HCT116 (cell line): ENCODE data around the gene PDE8A. TPM values are rescaled to one million over a fixed set of nuclear protein-coding genes. Genes with fewer than 3 reads are reported as not detected.

Experiments
- ATAC-seq: fragments of 200-7000 bp; cut with Tn5 transposase; 2 replicates; pipeline ENCODE4 v1.9.1; 2020; ENCODE audit warnings: mild to moderate bottlenecking, moderate library complexity
- BruUV-seq: library from RNA; stranded (reverse); fragments of 400-500 nt; replicated peaks from 2 replicates; lab custom pipeline; 2021; lab: Mats Ljungman, UMichigan
- CTCF ChIA-PET: fragments of 300-600 bp; sonication (Branson Sonifier 250); formaldehyde crosslinking; loops from one replicate; lab custom pipeline; 2021; ENCODE audit warnings: antibody characterized with exemption; lab: Charles Lee
- POLR2A ChIA-PET: fragments of 300-600, 350-600 bp; sonication (Branson Sonifier 250); formaldehyde crosslinking; loops from one replicate; lab custom pipeline; 2021; ENCODE audit warnings: antibody characterized with exemption; lab: Charles Lee
- RAD21 ChIA-PET, 2 experiments: fragments of 300-600 bp; sonication (Branson Sonifier 250); formaldehyde crosslinking; loops; one replicate each; lab custom pipeline; 2023; ENCODE audit warnings: low total read pairs in 2 of 2; ENCODE audit not compliant: uncharacterized antibody in 2 of 2, unreplicated experiment in 2 of 2, low non-redundant PET in 1 of 2; lab: Charles Lee
- DNase-seq: peaks from one replicate; pipeline ENCODE4 v3.0.0-alpha.2; 2010; ENCODE audit warnings: low read depth, low spot score
- H2AFZ ChIP-seq: fragments of 200-600 bp; shearing (Covaris generic), sonication (generic); 2 replicates; pipeline ENCODE4 v1.6.1; 2017; ENCODE audit warnings: low read depth, mixed run types, mixed read lengths, antibody characterized with exemption, low read length; ENCODE audit not compliant: poor library complexity, severe bottlenecking
- H3K27ac ChIP-seq: 2 replicates; pipeline ENCODE4 v1.5.1; 2012; ENCODE audit warnings: low read depth, low read length
- H3K27me3 ChIP-seq: fragments of 200-600 bp; sonication (generic); 2 replicates; pipeline ENCODE4 v1.6.1; 2016; ENCODE audit warnings: mixed run types, low read length, mixed read lengths; ENCODE audit not compliant: insufficient read depth
- H3K36me3 ChIP-seq, 2 experiments: fragments of 200-500 bp in 1 of 2; fragments of 200-600 bp in 1 of 2; sonication (Bioruptor generic) in 1 of 2; sonication (generic) in 1 of 2; 2 replicates each; pipeline versions ENCODE4 v1.5.1 to v1.6.1; 2014 to 2016; ENCODE audit warnings: low read length in 2 of 2, inconsistent platforms in 1 of 2, mixed read lengths in 1 of 2, mixed run types in 1 of 2; ENCODE audit not compliant: insufficient read depth in 2 of 2, control insufficient read depth in 1 of 2
- H3K4me1 ChIP-seq, 2 experiments: fragments of 200-600 bp in 1 of 2; sonication (generic) in 1 of 2; 2 replicates each; pipeline versions ENCODE4 v1.5.1 to v1.6.1; 2012 to 2017; ENCODE audit warnings: low read length in 2 of 2, inconsistent platforms in 1 of 2, mild to moderate bottlenecking in 1 of 2, mixed read lengths in 1 of 2, mixed run types in 1 of 2, moderate library complexity in 1 of 2; ENCODE audit not compliant: insufficient read depth in 2 of 2, control insufficient read depth in 1 of 2
- H3K4me2 ChIP-seq: fragments of 200-600 bp; sonication (generic); 2 replicates; pipeline ENCODE4 v1.6.1; 2017; ENCODE audit warnings: mixed run types, low read length, mixed read lengths
- H3K4me3 ChIP-seq, 2 experiments: fragments of 200-600 bp in 1 of 2; sonication (generic) in 1 of 2; replicated peaks in 1 of 2; 2 replicates each; pipeline ENCODE4 v1.5.1; 2011 to 2016; ENCODE audit warnings: low read length in 2 of 2, control low read depth in 1 of 2, low read depth in 1 of 2, mild to moderate bottlenecking in 1 of 2, mixed read lengths in 1 of 2, mixed run types in 1 of 2
- H3K79me2 ChIP-seq: fragments of 200-600 bp; sonication (generic); 2 replicates; pipeline ENCODE4 v1.6.1; 2017; ENCODE audit warnings: mild to moderate bottlenecking, mixed run types, low read length, moderate library complexity, mixed read lengths; ENCODE audit not compliant: insufficient read depth
- H3K9ac ChIP-seq: fragments of 200-600 bp; sonication (generic); 2 replicates; pipeline ENCODE4 v1.6.1; 2016; ENCODE audit warnings: low read length, mixed read lengths
- H3K9me2 ChIP-seq: fragments of 200-600 bp; sonication (generic), shearing (Covaris generic); 2 replicates; pipeline ENCODE4 v1.6.1; 2017; ENCODE audit warnings: mixed run types, mild to moderate bottlenecking, moderate library complexity; ENCODE audit not compliant: insufficient read depth
- H3K9me3 ChIP-seq, 2 experiments: fragments of 200-500 bp in 1 of 2; fragments of 200-600 bp in 1 of 2; sonication (Bioruptor generic) in 1 of 2; sonication (generic) in 1 of 2; 2 replicates each; pipeline ENCODE4 v1.6.1; 2014 to 2017; ENCODE audit warnings: low read length in 2 of 2, mixed read lengths in 2 of 2, inconsistent platforms in 1 of 2, low read depth in 1 of 2, mild to moderate bottlenecking in 1 of 2, mixed run types in 1 of 2, moderate library complexity in 1 of 2; ENCODE audit not compliant: control insufficient read depth in 1 of 2, insufficient read depth in 1 of 2
- H4K20me1 ChIP-seq: fragments of 200-600 bp; sonication (generic), shearing (Covaris generic); 2 replicates; pipeline ENCODE4 v1.6.1; 2017; ENCODE audit warnings: mixed run types, mild to moderate bottlenecking, moderate library complexity; ENCODE audit not compliant: insufficient read depth
- CBX3 ChIP-seq: IDR thresholded peaks from 2 replicates; pipeline ENCODE4 v1.6.1; 2012; ENCODE audit warnings: low read depth
- JUND ChIP-seq: IDR thresholded peaks from 2 replicates; pipeline ENCODE4 v1.6.1; 2012
- POLR2A ChIP-seq: IDR thresholded peaks from 2 replicates; pipeline ENCODE4 v1.7.0; 2011; ENCODE audit warnings: borderline replicate concordance; ENCODE audit not compliant: insufficient read depth, insufficient read length; ENCODE audit errors: extremely low read depth
- POLR2AphosphoS5 ChIP-seq: IDR thresholded peaks from 2 replicates; pipeline ENCODE4 v1.6.1; 2011; ENCODE audit warnings: mild to moderate bottlenecking, low read depth, low read length, moderate library complexity
- SRF ChIP-seq: IDR thresholded peaks from 2 replicates; pipeline ENCODE4 v1.6.1; 2012; ENCODE audit warnings: low read depth
- TCF7L2 ChIP-seq: IDR thresholded peaks from 2 replicates; pipeline ENCODE4 v1.7.0; 2011; ENCODE audit warnings: borderline replicate concordance, inconsistent platforms; ENCODE audit not compliant: insufficient read depth, insufficient read length; ENCODE audit errors: extremely low read depth
- intact Hi-C: fragments of 100-400 bp; cut with micrococcal nuclease; formaldehyde crosslinking; loops from 2 replicates; pipeline ENCODE4 v1.10.0; 2022
- total RNA-seq: library from RNA; stranded (reverse); gene quantifications from one replicate; pipeline ENCODE4 v1.2.1, GENCODE V29; 2021; ENCODE audit not compliant: unreplicated experiment
- TF ChIP-seq, protein P1 (sequence below): IDR thresholded peaks from 2 replicates; pipeline ENCODE4 v1.6.1; 2011; ENCODE audit warnings: mild to moderate bottlenecking, low read length, moderate library complexity; ENCODE audit not compliant: insufficient replicate concordance; ENCODE audit errors: extremely low read depth
- TF ChIP-seq, protein P2 (sequence below): IDR thresholded peaks from 2 replicates; pipeline ENCODE4 v1.6.1; 2012

Gene PDE8A
- total RNA-seq, 1 experiment from 2014 or later, result 37.8 TPM

DNA sequence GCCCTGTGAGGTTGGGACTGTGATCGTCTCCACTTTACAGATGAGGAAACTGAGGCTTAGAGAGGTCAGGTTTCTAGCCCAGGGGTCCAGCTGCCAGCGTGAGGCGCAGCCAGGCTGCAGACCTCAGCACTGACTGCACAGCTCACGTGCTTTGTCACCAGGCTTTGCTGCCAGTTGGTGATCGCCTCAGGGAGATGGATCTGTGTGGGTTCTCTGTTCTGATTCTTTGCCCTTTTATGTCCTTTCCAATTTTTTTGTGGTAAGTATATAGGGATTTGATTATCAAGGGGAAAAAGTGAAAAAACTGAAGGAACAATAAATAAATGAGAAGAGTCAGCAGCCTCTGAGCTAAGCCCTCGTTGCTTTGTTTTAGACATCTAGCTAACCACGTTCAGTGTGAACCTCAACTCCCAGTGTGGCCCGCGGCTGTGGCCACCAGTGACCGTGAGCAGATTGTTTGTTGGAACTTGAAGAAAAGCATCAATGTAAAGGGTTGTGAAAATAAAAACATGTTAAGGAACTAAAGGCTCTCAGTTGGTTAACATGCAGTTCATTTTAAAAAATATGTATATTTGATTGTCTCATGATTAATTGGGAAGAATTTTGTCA, 117.6 kb downstream of the PDE8A start:
- DNase-seq (no peak), ATAC-seq (no peak)
- Histone ChIP-seq H3K4me3 (no peak overlapping the region), H3K4me1 (no peaks in the 10 kb centered on the region), H3K79me2 (no peaks in the 10 kb centered on the region), H3K27ac (no peak overlapping the region), H3K9me2 (no peaks in the 10 kb centered on the region), H4K20me1 (no peaks in the 10 kb centered on the region), H3K9me3 (no peaks in the 10 kb centered on the region), H3K27me3 (no peaks in the 10 kb centered on the region), H3K36me3 (peaks cover 0 to 2% of the 10 kb centered on the region in 2 experiments; a peak in 1 of 4 replicates), H3K4me2 (no peak overlapping the region), H3K9ac (no peak overlapping the region), H2AFZ (no peak overlapping the region)
- CTCF ChIA-PET, result no interaction called here
- POLR2A ChIA-PET, result no interaction called here
- RAD21 ChIA-PET, result no interaction called here
- BruUV-seq, result no TSS peak
- intact Hi-C loops, result no loop called here
- no peak for TF ChIP-seq CBX3
- TF ChIP-seq TCF7L2, result no peak
- no peak for TF ChIP-seq POLR2A
- TF ChIP-seq, protein P1, sequence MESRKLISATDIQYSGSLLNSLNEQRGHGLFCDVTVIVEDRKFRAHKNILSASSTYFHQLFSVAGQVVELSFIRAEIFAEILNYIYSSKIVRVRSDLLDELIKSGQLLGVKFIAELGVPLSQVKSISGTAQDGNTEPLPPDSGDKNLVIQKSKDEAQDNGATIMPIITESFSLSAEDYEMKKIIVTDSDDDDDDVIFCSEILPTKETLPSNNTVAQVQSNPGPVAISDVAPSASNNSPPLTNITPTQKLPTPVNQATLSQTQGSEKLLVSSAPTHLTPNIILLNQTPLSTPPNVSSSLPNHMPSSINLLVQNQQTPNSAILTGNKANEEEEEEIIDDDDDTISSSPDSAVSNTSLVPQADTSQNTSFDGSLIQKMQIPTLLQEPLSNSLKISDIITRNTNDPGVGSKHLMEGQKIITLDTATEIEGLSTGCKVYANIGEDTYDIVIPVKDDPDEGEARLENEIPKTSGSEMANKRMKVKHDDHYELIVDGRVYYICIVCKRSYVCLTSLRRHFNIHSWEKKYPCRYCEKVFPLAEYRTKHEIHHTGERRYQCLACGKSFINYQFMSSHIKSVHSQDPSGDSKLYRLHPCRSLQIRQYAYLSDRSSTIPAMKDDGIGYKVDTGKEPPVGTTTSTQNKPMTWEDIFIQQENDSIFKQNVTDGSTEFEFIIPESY, result no peak
- TF ChIP-seq, protein P2, sequence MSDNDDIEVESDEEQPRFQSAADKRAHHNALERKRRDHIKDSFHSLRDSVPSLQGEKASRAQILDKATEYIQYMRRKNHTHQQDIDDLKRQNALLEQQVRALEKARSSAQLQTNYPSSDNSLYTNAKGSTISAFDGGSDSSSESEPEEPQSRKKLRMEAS, result no peak
- TF ChIP-seq JUND, result no peak
- TF ChIP-seq SRF, result no peak
- TF ChIP-seq POLR2AphosphoS5, result no peak
